GM06990 (cell line): ENCODE data around the gene SH2D5.

ENCODE experiments used
- DNase-seq: peaks from one replicate; pipeline ENCODE4 v3.0.0-alpha.2; 2011; ENCODE audit not compliant: insufficient read length; ENCODE audit errors: extremely low read depth
- H3K27me3 ChIP-seq: replicated peaks from 2 replicates; pipeline ENCODE4 v1.6.0; 2011; ENCODE audit warnings: low read length; ENCODE audit not compliant: control insufficient read depth, insufficient read depth
- H3K36me3 ChIP-seq: 2 replicates; pipeline ENCODE4 v1.5.1; 2011; ENCODE audit warnings: low read length; ENCODE audit not compliant: control insufficient read depth, insufficient read depth
- H3K4me3 ChIP-seq: replicated peaks from 2 replicates; pipeline ENCODE4 v1.5.1; 2011; ENCODE audit warnings: low read depth, mild to moderate bottlenecking, control low read depth, low read length
- CTCF ChIP-seq: IDR thresholded peaks from 2 replicates; pipeline ENCODE4 v1.5.1; 2011; ENCODE audit warnings: low read length, control low read depth, mild to moderate bottlenecking, inconsistent platforms; ENCODE audit not compliant: insufficient read depth, poor library complexity, severe bottlenecking

The SH2D5 gene

GRCh38 chr1:20708891-20709290 lies 23.6 kb downstream of the SH2D5 start:
- Histone ChIP-seq H3K36me3 (no peaks in the 10 kb centered on the region), H3K4me3 (no peak overlapping the region), H3K27me3 (no peaks in the 10 kb centered on the region; the same call in 1 of the 2 replicates)
- no peak for TF ChIP-seq CTCF
- no peak for DNase-seq

- Histone ChIP-seq H3K4me3 (no peak overlapping the region), H3K36me3 (no peaks in the 10 kb centered on the region), H3K27me3 (no peaks in the 10 kb centered on the region; the same call in 1 of the 2 replicates)
- no peak for DNase-seq
- TF ChIP-seq CTCF: no peak
These were observed 24.4 kb downstream of the SH2D5 start for GRCh38 chr1:20708057-20708456.

GRCh38 chr1:20706841-20707240 lies 25.7 kb downstream of the SH2D5 start:
- no peak for TF ChIP-seq CTCF
- DNase-seq: no peak
- no peaks in the 10 kb centered on the region for H3K36me3 ChIP-seq
- no peaks in the 10 kb centered on the region; the same call in 1 of the 2 replicates for H3K27me3 ChIP-seq
- H3K4me3 ChIP-seq: no peak overlapping the region

- Histone ChIP-seq H3K27me3 (no peaks in the 10 kb centered on the region; the same call in 1 of the 2 replicates), H3K4me3 (no peak overlapping the region), H3K36me3 (no peaks in the 10 kb centered on the region)
- DNase-seq: no peak
- TF ChIP-seq CTCF: no peak
These were observed 27.2 kb downstream of the SH2D5 start for GRCh38 chr1:20705203-20705755.

- H3K27me3 ChIP-seq: no peaks in the 10 kb centered on the region; the same call in 1 of the 2 replicates
- H3K4me3 ChIP-seq: no peak overlapping the region
- no peak for DNase-seq
- no peak for TF ChIP-seq CTCF
- no peaks in the 10 kb centered on the region for H3K36me3 ChIP-seq
These were observed 27.9 kb downstream of the SH2D5 start for GRCh38 chr1:20704390-20705202.
